GM18909 (cell line): ENCODE results near the gene NCAM1.

Experiments used
- ATAC-seq: cut with Tn5 transposase; IDR thresholded peaks from one replicate; pipeline ENCODE4 v1.9.1; 2021; ENCODE audit warnings: mild to moderate bottlenecking; ENCODE audit not compliant: unreplicated experiment, poor library complexity

Gene NCAM1

DNA sequence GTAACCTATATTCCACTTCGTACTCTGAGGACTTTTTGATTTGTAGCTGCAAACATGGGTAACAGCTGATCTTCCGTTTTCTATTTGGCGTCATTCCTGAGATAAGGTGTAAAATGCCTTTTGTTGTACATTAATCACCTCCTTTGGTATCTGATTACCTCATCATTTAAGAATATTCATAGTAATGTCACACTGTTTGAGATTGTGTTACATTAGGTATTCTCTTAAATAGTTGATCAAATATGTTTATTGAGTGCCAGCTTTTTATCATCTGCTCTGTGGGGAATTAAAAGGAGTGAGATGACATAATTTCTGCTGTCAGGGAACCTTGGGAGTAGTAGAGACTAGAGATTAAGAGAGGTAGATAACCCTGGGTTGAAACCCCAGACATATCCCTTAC, 5.9 kb downstream of the NCAM1 start:
- no peak for ATAC-seq

DNA sequence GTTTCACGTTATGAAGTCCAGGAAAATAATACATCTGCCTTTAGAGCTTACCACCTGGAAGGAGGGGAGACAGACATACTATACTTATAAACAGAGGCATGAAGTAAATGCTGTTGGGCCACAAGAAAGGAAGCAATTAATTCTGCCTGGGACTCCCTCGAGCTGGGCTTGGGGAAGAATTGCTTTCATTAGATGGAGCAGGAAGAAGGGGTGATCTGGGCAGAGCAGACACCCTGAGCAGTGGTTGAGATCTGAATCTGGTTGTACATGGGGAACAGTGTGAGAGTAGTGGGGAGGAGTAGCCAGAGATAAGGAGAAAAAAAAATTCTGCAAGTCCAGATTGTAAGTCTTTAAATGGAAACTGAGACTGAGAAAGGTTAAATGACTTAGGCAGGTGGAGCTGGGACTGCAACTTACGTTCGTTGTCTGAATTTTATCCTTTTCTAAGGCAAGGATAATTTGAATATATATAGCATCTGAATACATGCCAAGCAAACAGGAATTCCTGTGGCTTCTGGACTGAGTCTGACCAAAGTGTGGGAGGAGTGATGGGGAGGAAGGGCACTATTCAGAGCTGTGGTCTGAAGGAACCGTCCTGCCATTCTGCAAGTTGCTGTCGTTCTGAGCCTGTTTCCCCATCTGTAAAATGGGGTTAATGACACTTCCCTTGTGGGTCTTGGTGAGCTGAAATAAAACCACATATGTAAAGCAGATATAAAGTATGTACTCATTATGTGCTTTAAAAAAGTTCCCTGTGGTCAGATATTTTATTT, 7.9 kb downstream of the NCAM1 start:
- ATAC-seq: no peak

DNA sequence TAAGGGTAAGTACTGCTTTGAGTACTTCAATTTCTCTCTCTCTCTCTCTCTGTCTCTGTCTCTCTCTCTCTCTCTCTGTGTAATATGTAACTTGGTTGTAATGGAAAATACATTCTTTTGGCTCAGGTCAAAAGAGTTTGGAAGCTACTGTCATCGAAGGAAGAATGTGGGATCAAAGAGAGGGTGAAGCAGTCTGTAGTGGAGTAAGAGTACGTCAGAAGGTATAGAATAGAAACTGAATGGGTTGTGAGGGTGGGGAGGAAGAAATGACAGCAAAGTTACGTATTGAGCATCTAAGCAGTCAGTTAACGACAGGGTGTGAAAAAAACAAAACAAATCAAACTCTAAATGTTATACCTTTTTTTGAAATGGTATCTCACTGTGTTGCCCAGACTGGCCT, 10.0 kb downstream of the NCAM1 start:
- no peak for ATAC-seq

DNA sequence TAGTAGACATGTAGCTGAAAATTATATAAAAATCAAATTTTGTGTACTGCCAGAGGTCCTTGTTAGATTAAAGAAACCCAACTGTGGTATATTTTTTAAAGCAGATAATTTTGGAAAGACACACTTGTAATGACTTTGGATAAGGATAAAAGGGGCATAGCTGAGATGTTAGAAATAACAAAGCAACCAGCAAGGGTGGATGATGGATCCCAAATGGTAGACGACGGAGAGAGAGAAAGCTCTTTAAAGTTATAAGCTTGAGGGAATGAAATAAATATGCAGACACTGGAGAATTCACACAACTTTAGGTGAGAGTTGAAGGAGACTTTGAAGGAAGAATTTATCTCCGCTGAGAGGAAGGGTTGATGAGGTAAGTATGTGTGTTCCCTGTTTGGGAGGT, 10.6 kb downstream of the NCAM1 start:
- no peak for ATAC-seq

DNA sequence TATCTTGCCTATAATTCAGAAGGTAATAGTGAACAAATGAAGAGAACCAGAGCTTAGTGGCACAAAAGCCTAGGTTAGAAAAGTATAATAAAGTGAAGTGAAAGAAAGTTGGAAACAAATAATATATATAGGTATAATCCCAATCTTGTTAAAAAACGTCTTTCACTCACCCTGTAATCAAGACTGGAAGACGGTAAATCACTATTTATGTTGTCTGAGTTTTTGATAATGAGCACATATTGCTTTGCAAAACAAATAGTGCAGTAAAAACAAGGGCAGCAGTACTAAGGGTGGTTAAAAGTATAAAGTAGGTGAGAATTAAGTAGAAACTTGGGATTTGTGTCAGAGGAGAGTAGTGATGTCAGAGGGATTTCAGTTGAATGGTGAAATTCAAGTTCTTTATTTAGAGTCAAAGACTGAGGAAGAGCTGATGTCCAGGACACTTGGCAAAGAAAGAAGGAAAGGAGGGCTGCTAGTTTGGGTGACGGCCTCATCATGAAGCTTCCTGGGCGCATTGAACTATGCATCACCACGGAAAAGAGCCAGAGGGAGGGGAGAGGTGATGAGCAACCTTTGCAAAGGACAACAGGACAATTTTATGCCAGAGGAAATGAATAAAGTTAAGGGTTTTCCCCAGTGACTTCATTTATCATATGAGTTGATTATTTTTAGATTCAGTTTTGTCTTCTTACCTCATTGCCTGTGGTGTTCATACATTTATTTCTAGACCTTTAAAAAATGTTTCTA, 11.4 kb downstream of the NCAM1 start:
- no peak for ATAC-seq

DNA sequence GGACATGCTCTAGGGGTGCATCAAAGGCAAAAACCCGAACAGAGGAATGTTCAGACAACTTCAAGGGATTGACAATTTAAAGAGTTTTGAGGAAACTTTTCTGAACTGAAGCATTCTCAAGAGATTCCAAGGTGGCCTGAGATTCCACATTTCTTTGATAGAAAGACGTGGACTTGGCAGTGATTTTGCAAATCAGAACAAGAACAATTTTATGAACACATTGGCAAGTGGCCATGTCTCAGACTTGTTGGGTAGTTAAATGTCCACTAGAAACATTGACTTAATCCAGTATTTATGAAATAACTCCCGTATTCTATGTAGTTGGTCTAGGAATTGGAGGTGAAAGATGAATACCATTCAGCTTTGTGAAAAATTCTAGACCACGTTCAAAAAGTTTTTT, 13.8 kb downstream of the NCAM1 start:
- no peak for ATAC-seq

DNA sequence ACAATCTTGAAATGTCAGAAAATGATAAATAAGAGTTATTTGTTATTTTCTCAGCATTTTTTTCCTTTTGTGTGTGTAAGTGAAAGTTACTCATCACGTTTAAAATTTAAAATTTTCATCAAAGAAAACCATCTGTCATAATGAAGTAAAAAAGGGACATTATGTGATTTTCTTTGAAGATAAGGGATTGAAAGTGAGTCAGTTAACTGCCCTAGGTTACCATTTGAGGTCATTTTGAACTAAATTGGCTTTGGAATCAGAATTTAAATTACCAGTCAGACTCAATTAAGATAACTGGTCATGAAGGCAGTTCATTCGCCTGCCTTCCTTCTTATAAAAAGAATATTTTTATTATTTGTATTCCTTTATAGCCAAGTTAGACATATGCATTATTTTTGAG, 14.3 kb downstream of the NCAM1 start:
- ATAC-seq: no peak

DNA sequence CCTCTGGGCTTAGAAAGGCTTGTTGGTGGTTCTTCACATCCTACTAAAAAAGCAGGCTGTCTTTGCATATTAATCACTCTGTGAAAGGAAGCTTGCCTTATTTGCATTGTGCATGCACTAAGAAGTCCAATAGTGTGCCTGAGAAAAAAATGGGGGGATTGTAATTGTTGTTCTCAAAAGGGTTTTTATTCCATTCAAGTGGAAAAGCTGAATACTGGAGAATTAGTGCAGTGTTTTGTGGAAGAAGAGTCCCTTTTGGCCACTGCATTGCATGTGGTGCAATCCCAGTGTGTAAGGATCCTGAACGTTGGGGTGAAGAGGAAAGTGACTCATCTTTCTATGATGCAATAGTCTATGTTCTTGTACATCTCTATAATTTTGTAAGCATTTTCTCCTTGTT, 16.5 kb downstream of the NCAM1 start:
- no peak for ATAC-seq

DNA sequence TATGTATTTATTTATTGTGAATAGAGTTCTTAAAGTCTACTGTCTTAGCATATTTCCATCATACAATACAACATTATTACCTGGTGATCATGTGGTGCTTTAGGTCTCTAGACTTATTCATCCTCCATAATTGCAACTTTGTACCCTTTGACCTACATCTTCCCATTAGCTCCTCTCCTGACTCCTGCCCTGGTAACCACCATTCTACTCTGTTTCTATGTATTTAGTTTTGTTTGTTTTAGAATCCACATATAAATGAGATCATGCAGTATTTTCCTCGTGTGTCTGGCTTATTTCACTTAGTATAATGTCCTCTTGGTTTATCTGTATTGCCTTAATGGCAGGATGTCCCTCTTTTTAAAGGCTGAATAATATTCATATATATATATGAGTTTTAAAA, 22.7 kb downstream of the NCAM1 start:
- ATAC-seq: no peak

DNA sequence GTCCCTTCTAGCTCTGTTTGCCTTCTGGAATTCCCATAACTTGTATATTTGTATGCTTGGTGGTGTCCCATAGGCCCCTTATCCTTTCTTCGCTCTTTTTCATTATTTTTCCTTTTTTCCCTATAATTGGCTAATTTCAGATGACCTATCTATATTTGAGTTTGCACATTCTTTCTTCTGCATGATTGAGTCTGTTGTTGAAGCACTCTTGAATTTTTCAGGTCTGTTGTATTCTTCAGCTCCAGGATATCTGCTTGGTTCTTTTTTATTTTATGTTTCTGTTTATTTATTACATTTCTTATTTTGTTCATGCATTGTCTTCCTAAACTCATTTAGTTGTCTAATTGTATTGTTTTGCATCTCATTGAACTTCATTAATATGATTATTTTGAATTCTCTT, 28.0 kb downstream of the NCAM1 start:
- no peak for ATAC-seq

DNA sequence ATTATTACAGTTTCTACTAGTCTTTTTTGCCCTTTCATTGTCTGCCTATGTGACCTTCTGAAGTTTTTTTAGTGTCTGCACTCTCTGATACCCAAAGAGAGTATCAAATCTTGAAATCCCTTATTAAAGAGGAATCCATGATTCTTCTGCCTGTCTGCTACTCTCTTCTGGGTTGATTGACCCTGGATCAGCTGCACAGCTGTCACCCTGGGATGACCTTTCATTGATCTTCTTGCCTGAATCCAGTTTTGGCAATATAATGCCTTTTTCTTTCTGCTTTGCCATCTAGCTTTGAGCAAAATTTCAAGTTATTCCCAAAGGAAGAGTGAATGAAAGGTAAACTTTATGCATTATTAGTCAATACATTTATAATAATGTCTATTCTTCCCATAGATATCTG, 32.6 kb downstream of the NCAM1 start:
- ATAC-seq: no peak

DNA sequence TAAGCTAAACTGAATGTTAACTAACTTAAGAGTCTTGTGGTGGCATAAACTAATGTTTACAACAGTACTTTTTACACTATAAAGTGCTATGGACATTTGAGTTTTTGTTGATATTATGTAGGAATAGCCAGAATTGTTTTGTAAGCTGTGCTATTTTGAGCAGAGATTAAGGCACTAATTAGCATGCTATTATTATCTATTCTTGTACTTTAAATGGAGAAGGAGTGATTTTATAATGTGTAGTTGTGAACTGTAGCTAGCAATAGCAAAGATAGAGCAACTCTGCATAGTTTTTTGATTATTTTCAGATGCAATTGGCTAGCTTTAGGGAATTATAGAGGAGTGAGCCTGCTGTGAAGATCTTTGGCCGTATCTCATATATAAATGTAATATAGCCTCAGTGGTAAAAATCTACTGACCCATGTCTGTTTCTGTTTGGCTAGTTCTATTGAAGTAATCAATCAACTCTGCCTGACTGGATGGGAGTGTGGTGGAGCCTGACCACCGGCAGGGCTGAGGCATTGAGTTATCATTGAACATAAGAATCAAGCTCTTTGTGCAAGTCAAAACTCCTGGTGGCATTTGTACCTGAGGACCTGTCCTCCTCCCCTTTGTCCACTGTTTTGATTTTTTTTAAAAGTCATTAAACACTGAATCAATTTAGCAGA, 34.3 kb downstream of the NCAM1 start:
- ATAC-seq: no peak

DNA sequence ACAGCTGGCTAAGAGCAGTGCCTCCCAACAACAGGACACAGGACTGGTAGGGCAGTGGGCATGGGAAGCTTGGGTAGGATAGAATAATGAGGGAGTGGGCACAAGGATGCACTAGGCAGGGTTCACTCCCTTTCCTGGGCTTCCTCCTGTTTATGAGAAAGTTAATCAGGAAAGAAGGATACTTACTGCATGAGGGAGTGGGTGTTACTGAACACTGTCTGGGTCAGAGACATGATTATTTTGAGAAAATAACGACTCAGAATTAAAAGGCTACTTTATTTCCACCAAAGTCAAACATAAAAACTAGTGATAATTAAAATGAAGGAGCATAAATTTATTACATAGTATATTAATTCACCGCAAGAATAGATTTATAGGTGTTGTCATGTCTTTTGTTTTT, 35.8 kb downstream of the NCAM1 start:
- ATAC-seq: no peak

DNA sequence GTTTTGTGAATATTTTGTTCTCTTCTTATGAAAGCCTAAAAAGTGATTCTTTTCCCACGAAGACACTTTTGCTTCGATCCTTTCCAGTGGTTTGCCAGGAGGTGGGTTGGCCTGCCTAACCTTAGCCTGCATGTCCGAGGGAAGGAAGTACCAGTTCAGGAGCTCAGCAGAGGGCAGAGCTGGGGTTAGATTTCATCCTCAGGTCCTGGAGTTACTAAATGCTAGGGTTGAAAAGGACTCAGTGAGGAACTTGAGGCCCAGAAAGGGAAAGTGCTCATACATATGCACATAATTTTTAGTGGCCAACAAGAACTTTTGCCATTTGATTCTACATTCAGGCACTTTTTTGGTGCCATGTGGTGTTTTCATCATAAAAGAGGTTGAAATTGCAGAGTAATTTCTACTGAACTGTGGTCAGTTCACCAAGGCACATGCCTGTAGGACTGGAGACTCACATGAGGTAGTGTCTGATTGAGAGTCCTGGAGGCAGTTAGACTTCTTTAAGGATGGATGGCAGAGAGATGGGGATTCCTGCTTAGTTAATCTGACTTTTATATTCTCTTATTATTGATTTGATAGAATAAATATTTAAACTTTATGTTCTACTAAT, 36.7 kb downstream of the NCAM1 start:
- ATAC-seq: no peak

DNA sequence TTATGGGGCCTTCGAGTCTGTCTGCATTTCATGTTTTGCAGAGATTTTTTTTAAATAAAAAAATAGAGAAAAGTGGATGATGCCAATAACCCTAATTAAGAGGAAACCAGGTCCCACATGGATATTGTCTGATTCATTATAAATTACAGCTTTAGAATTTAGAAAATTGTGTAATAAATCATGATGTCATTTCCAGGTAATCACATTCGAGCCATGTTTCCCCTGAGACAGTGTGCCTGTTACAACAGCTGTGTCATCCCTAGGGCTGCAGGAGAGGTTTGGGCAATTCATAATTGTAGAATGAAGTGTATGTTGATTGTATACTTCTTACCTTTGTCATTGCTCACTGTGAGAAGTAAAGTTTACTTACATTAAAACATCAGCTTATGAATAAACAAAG, 38.3 kb downstream of the NCAM1 start:
- ATAC-seq: no peak

DNA sequence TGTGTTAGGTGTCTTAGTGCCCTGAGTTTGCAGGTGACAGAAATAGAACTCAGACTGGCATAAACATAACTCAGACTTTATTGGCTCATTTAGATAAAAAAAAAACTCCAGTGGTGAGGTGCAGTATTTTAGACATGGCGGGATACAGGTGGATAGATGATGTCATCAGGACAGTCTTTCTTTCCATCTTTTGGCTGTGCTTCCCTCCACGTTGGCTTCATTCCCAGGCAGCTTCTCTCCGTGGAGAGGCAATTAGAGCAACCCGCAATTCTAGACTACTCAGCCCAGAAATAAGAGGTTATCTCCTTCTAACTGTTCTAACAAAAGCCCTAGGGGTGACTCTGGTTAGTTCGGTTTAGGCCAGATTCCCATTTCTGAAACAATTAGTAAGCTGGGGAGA, 40.5 kb downstream of the NCAM1 start:
- no peak for ATAC-seq

DNA sequence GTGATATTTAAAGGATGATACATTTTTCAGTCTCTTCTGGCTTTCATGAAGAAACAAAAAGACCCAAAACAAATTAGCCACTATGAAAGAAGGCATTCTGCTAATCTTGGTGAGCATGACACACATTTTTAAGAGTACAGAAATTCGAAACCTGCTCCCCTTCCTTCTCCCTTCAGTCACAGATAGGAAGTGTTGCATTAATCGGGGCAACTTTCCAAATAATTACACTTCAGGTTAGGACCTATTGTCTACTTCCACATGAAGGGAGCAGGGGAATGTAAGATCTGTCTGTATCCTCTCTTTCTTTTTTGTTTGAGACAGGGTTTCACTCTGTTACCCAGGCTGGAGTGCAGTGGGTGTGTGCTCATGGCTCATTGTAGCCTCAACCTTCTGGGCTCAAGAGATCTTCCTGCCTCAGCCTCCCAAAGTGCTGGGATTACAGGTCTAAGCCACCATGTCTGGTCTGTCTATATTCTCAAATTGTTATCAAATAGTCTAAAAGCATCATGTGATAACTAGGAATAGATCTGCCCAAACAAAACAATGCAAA, 45.8 kb downstream of the NCAM1 start:
- ATAC-seq: no peak

DNA sequence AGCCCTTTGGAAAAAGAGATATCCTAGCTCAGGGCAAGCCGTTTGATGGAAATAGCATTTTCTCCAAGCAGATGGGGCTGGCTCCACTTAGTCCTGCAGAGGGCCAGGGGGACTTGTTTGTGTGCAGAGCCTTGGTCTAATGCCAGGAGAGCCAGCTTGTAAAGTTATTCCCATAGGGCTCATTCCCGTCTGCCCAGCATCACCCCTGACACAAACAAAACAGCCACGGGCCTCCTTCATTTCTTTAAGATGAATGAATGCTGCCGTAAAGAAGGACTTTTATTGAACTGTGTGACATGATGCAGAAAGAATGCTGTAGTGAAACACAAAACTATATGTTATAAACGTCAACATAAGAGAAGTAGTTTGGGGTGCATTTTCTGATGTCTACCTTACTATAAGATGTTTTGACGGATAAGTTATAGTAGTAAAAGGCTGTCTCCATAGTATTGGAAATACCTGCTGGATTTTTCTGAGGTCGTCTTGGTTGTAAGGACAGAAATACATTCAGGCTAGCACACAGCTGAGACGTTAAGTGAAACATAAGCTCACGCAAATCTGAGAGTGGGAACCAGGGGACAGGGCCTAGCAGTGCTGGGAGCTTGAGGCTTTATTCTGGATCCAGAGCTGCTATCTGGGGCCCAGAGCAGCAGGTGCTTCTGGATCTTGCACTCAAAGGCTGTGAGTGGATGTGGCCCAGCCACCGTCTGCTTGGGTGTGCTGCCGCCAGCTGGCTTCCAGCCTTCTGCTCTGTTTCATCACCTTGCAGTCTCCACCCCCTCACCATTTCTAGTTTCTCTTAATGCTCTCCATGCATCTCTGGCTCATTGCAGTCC, 53.3 kb downstream of the NCAM1 start:
- no peak for ATAC-seq

DNA sequence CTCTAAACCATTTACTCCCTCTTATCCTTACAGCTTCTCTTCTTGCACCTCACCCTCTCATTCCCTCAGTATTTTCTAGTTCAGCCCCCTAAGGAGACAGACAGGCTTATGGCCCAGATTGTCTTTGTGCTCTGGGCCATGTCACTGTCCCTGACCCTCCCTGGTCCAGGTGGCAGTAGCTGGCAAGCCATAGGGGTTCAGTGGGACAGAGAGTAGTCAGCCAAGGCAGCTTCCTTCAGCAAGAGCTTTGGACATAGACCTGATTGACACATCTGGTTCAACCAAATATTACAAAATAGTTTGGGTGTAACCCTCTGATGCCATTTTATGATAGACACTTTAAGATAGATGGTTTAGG, 53.9 kb downstream of the NCAM1 start:
- ATAC-seq: no peak

DNA sequence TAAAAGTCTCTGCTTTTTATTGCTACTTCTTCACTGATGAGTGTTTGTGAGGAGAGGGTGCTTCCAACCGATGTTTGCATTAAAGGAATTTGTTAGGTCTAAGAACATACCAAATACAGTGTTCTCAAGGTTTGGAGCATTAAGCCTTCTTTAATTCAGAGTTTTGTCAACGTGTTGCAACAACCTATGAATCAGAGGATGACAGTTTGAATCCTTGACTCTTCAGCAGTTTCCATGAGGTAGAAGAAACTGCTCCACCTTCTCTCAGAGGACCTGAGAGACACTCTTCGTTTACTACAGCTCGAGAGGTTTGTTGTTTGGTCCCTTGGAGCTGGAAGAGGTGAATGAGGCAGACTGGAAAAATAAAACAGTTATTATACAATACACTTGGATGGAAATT, 55.7 kb downstream of the NCAM1 start:
- no peak for ATAC-seq
